ENCODE measurements around the gene SSBP2.

SSBP2 gene

DNA sequence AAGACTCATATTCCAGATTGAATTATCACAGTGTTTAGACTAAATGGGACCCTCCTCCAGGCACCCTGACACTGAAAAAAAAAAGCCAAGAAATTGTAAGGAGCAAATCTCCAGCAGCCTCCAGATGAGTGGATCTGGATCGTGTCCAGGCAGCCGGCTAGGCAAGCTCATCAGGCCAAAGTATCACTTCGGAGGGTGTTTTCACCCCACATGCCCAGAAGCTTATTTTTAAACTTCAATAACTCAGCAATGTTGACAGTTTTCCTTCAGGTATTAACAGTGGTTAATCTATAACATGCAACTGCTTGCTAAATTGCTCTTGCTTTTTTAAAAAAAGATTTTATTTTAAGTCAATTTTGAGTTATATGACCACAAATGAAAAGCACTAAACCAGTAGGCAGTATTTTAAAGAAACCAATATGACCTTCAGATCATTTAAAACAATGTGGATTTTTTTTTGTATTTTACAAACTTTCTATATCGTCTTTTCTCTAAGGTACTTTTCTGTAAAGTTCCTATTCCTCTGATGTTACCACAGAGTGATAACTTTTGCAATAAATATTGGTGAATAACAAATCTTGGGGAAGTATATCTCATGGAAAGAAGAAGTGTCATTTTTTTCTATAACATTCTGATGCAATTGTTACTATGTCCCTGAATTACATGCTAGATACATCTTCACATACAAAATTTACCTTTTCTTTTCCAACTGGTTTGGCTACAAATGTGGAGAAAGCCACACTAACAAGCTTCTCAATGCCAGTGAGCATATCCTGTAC lies 387.6 kb downstream of the SSBP2 start:
- DNase-seq, result no peak

All from CD4-positive, alpha-beta T cell treated with Interleukin-17A for 1 hour (primary cell).